Fibroblast of pulmonary artery (primary cell): ENCODE data around the gene PCARE.

Source experiments
- DNase-seq: peaks from one replicate; pipeline ENCODE4 v3.0.0-alpha.2; 2010; ENCODE audit warnings: low read depth
- H3K4me3 ChIP-seq: replicated peaks from 2 replicates; pipeline ENCODE4 v1.5.1; 2011; ENCODE audit warnings: low read depth, mild to moderate bottlenecking, control low read depth, low read length, moderate library complexity
- CTCF ChIP-seq: IDR thresholded peaks from 2 replicates; pipeline ENCODE4 v1.5.1; 2011; ENCODE audit warnings: mild to moderate bottlenecking, control low read depth, low read length, inconsistent platforms; ENCODE audit errors: missing control alignments

PCARE gene

GRCh38 chr2:29079887-29080286 is 5.6 kb upstream of the PCARE start:
- H3K4me3 ChIP-seq, result no peak overlapping the region
- TF ChIP-seq CTCF, result no peak
- DNase-seq, result no peak

GRCh38 chr2:29075894-29076705 is 1.8 kb upstream of the PCARE start:
- H3K4me3 ChIP-seq, result no peak overlapping the region
- TF ChIP-seq CTCF, result no peak
- peak; percentile 4 for DNase-seq

GRCh38 chr2:29073933-29074332 is 390 bp downstream of the PCARE start:
- TF ChIP-seq CTCF, result no peak
- no peak overlapping the region for H3K4me3 ChIP-seq
- no peak for DNase-seq

- TF ChIP-seq CTCF, result no peak
- H3K4me3 ChIP-seq, result no peak overlapping the region
- no peak for DNase-seq
Observed at GRCh38 chr2:29072971-29073725, 1.2 kb downstream of the PCARE start.

- no peak for DNase-seq
- no peak for TF ChIP-seq CTCF
- H3K4me3 ChIP-seq, result no peak overlapping the region
Observed at GRCh38 chr2:29072251-29072650, 2.1 kb downstream of the PCARE start.

GRCh38 chr2:29071032-29071975 is 3.0 kb downstream of the PCARE start:
- TF ChIP-seq CTCF, result no peak
- no peak overlapping the region for H3K4me3 ChIP-seq
- no peak for DNase-seq
